RPMI8226 (cell line): Measurements from ENCODE around the gene NCS1.

Experiments used
- DNase-seq: peaks from one replicate; pipeline ENCODE4 v3.0.0-alpha.2; 2015

The NCS1 gene

GRCh38 chr9:130215341-130216119 lies 43.3 kb downstream of the NCS1 start:
- no peak for DNase-seq

- DNase-seq: no peak
Observed at GRCh38 chr9:130217838-130218237, 45.6 kb downstream of the NCS1 start.

GRCh38 chr9:130219661-130220096 lies 47.5 kb downstream of the NCS1 start:
- no peak for DNase-seq

- no peak for DNase-seq
Observed at GRCh38 chr9:130220352-130220751, 48.1 kb downstream of the NCS1 start.

GRCh38 chr9:130222833-130223232 lies 50.6 kb downstream of the NCS1 start:
- no peak for DNase-seq

- no peak for DNase-seq
Observed at GRCh38 chr9:130225071-130225470, 52.9 kb downstream of the NCS1 start.

GRCh38 chr9:130225586-130225985 lies 53.4 kb downstream of the NCS1 start:
- no peak for DNase-seq

GRCh38 chr9:130226112-130226511 lies 53.9 kb downstream of the NCS1 start:
- DNase-seq: no peak

- DNase-seq: no peak
Observed at GRCh38 chr9:130227833-130228232, 55.6 kb downstream of the NCS1 start.

- DNase-seq: no peak
Observed at GRCh38 chr9:130229759-130230158, 57.6 kb downstream of the NCS1 start.

- DNase-seq: no peak
Observed at GRCh38 chr9:130230631-130231030, 58.4 kb downstream of the NCS1 start.

GRCh38 chr9:130232899-130233586 lies 60.8 kb downstream of the NCS1 start:
- DNase-seq: no peak

- no peak for DNase-seq
Observed at GRCh38 chr9:130233587-130233945, 61.4 kb downstream of the NCS1 start.

- DNase-seq: no peak
Observed at GRCh38 chr9:130234340-130235260, 62.4 kb downstream of the NCS1 start.

GRCh38 chr9:130235558-130236435 lies 63.6 kb downstream of the NCS1 start:
- peak; percentile 70 for DNase-seq

GRCh38 chr9:130236436-130236985 lies 64.3 kb downstream of the NCS1 start:
- no peak for DNase-seq

GRCh38 chr9:130237076-130237475 lies 64.9 kb downstream of the NCS1 start:
- no peak for DNase-seq

GRCh38 chr9:130237763-130238524 lies 65.7 kb downstream of the NCS1 start:
- DNase-seq: no peak

- no peak for DNase-seq
Observed at GRCh38 chr9:130239363-130239695, 67.1 kb downstream of the NCS1 start.

- peak; percentile 76 for DNase-seq
Observed at GRCh38 chr9:130239741-130240241, 67.6 kb downstream of the NCS1 start.
